SH-SY5Y (cell line): Measurements from ENCODE around the gene SLC11A2.

Experiments used
- GATA2 ChIP-seq: IDR thresholded peaks from 2 replicates; pipeline ENCODE4 v1.6.1; 2011; ENCODE audit warnings: mild to moderate bottlenecking, low read depth, low read length
- GATA3 ChIP-seq: IDR thresholded peaks from 2 replicates; pipeline ENCODE4 v1.6.1; 2011; ENCODE audit warnings: low read depth, mild to moderate bottlenecking, low read length, moderate library complexity

GRCh38 chr12:51059086-51059485 is 32.9 kb upstream of the SLC11A2 start:
- no peak for TF ChIP-seq GATA3
- no peak for TF ChIP-seq GATA2
